Kidney (tissue), 14 donors: ENCODE data around the gene TSC22D1. TPM values are rescaled to one million over a fixed set of nuclear protein-coding genes. Genes with fewer than 3 reads are reported as not detected.

Experiments used
- DNase-seq, 5 donors: peaks; one replicate each; pipeline ENCODE4 v3.0.0-alpha.2; 2013 to 2020
- FAIRE-seq: peaks from 2 replicates; lab custom pipeline; 2012; peaks lifted over from hg19 to GRCh38; lab: Jason Lieb, UNC
- H3K27ac ChIP-seq, 2 donors: one replicate each; pipeline ENCODE4 v1.7.0; 2013; ENCODE audit warnings: low read depth in 2 of 2, low read length in 2 of 2, inconsistent platforms in 1 of 2
- H3K27me3 ChIP-seq: one replicate; pipeline ENCODE4 v1.7.1; 2013; ENCODE audit warnings: low read length, inconsistent platforms; ENCODE audit not compliant: control insufficient read depth, insufficient read depth
- H3K36me3 ChIP-seq, 3 donors: one replicate each; pipeline versions ENCODE4 v1.7.0 to v1.7.1; 2013; ENCODE audit warnings: low read length in 3 of 3, control low read depth in 1 of 3, inconsistent platforms in 1 of 3; ENCODE audit not compliant: insufficient read depth in 3 of 3, control insufficient read depth in 2 of 3
- H3K4me1 ChIP-seq, 3 donors: one replicate each; pipeline versions ENCODE4 v1.7.0 to v1.7.1; 2013; ENCODE audit warnings: low read length in 3 of 3, inconsistent platforms in 1 of 3, low read depth in 1 of 3; ENCODE audit not compliant: control insufficient read depth in 2 of 3, insufficient read depth in 2 of 3
- H3K4me3 ChIP-seq, 3 donors: one replicate each; pipeline versions ENCODE4 v1.7.0 to v1.8.1; 2013; ENCODE audit warnings: low read length in 3 of 3, control low read depth in 1 of 3, inconsistent platforms in 1 of 3
- H3K9ac ChIP-seq, 3 donors: one replicate each; pipeline versions ENCODE4 v1.7.0 to v1.7.1; 2013; ENCODE audit warnings: low read length in 3 of 3, control low read depth in 1 of 3, inconsistent platforms in 1 of 3
- H3K9me3 ChIP-seq, 3 donors: one replicate each; pipeline versions ENCODE4 v1.7.0 to v1.7.1; 2013; ENCODE audit warnings: low read length in 3 of 3, control low read depth in 1 of 3, inconsistent platforms in 1 of 3; ENCODE audit not compliant: control insufficient read depth in 2 of 3, insufficient read depth in 1 of 3
- intact Hi-C: fragments of 100-400 bp; cut with DNase I; formaldehyde crosslinking; loops from one replicate; pipeline ENCODE4 v1.11.1; 2022
- polyA plus RNA-seq: library from polyadenylated mRNA; stranded (reverse); fragments of 350-450 nt; fragmentation: Illumina TruSeq; extraction: RNeasy Lipid Tissue Mini Kit (QIAGEN cat#74804); gene quantifications from one replicate; pipeline ENCODE4 v1.2.3, GENCODE V29; 2014; ENCODE audit warnings: low read depth, low replicate concordance; ENCODE audit not compliant: insufficient read depth
- total RNA-seq: library from RNA; stranded (reverse); fragmentation: NEBNext Ultra II Directional; extraction: Animal tissue kit (Norgen Biotek cat#: 25700); gene quantifications from one replicate; pipeline ENCODE4 v1.2.1, GENCODE V29; 2021
- TF ChIP-seq, protein P1 (sequence below): IDR thresholded peaks from 3 replicates; pipeline ENCODE4 v1.5.1; 2012; ENCODE audit warnings: mild to moderate bottlenecking, moderate library complexity, borderline replicate concordance; ENCODE audit not compliant: insufficient read depth; ENCODE audit errors: extremely low read depth
- donor health status: control.
- donor health status: control.
- donor health status: control.
- donor health status: control.
- donor health status: control.
- donor health status: DM: yes; HTN: yes; CAD: no.
- donor health status: Normal renal cell carcinoma (clear cell type).

The TSC22D1 gene
- total and polyA plus RNA-seq, 2 donors from 2014 or later = 163 to 349 TPM

DNA sequence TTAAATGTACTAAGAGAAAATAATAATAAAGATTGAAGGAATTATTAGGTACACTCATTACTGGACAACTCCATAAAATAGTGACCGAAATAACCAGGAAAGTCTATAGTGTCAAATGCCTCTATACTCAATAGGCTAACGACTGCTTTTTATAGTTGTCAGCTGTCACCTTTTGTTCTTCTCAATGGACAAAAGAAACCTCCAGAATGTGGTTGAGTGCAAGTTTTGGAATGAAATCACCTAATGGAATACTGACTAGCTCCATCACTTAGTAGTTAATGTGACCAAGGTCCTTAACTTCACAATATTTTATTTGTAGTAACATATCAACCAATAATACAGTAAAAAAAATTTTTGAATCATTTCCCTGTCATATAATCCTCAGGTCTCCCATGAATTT, 18.1 kb downstream of the TSC22D1 start:
- Histone ChIP-seq H3K27me3 (no peaks in the 10 kb centered on the region), H3K4me3 (no peak overlapping the region), H3K27ac (no peak overlapping the region), H3K36me3 (no peaks in the 10 kb centered on the region), H3K9ac (no peak overlapping the region), H3K4me1 (peaks cover 0 to 2% (median 1%) of the 10 kb centered on the region in 3 donors), H3K9me3 (no peaks in the 10 kb centered on the region)
- intact Hi-C loops = no loop called here
- TF ChIP-seq, protein P1, sequence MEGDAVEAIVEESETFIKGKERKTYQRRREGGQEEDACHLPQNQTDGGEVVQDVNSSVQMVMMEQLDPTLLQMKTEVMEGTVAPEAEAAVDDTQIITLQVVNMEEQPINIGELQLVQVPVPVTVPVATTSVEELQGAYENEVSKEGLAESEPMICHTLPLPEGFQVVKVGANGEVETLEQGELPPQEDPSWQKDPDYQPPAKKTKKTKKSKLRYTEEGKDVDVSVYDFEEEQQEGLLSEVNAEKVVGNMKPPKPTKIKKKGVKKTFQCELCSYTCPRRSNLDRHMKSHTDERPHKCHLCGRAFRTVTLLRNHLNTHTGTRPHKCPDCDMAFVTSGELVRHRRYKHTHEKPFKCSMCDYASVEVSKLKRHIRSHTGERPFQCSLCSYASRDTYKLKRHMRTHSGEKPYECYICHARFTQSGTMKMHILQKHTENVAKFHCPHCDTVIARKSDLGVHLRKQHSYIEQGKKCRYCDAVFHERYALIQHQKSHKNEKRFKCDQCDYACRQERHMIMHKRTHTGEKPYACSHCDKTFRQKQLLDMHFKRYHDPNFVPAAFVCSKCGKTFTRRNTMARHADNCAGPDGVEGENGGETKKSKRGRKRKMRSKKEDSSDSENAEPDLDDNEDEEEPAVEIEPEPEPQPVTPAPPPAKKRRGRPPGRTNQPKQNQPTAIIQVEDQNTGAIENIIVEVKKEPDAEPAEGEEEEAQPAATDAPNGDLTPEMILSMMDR = no peak
- DNase-seq = no peak
- no peak for FAIRE-seq

DNA sequence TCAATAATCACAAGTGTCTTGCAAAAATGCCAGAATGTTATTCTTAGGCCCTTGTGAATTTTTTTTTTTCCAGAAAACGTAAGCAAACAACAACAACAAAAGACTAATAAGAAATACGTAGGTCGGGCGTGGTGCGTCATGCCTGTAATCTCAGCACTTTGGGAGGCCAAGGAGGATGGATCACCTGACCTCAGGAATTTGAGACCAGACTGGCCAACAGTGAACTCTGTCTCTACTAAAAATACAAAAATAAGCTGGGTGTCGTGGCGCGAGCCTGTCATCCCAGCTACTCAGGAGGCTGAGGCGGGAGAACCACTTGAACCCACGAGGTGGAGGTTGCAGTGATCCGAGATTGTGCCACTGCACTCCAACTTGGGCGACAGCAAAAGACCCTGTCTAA, 20.9 kb downstream of the TSC22D1 start:
- Histone ChIP-seq H3K9me3 (no peaks in the 10 kb centered on the region), H3K4me3 (no peak overlapping the region), H3K9ac (no peak overlapping the region), H3K27ac (no peak overlapping the region), H3K36me3 (no peaks in the 10 kb centered on the region), H3K27me3 (no peaks in the 10 kb centered on the region), H3K4me1 (no peaks in the 10 kb centered on the region)
- DNase-seq (no peak), FAIRE-seq (no peak)
- intact Hi-C loops = no loop called here
- TF ChIP-seq, protein P1 = no peak

DNA sequence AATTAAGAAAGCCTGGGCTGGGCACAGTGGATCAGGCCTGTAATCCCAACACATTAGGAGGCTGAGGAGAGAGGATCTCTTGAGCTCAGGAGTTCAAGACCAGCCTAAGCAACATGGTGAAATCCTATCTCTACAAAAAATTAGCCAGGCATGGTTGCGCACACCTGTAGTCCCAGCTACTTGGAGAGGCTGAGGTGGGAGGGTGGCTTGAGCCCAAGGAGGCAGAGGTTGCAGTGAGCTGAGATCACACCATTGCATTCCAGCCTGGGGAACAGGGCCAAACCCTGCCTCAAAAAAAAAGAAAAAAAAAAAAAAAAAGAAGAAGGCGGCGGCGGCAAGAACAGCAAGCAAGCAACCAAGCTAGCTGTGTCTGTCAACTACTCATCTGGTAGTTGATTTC, 26.7 kb downstream of the TSC22D1 start:
- DNase-seq (no peak), FAIRE-seq (no peak)
- no peak overlapping the region for H3K27ac ChIP-seq
- H3K36me3 ChIP-seq = no peaks in the 10 kb centered on the region
- TF ChIP-seq, protein P1 = no peak
- no peaks in the 10 kb centered on the region for H3K4me1 ChIP-seq
- no peaks in the 10 kb centered on the region for H3K27me3 ChIP-seq
- H3K9ac ChIP-seq = no peak overlapping the region
- H3K4me3 ChIP-seq = no peak overlapping the region
- no peaks in the 10 kb centered on the region for H3K9me3 ChIP-seq
- intact Hi-C loops = no loop called here

DNA sequence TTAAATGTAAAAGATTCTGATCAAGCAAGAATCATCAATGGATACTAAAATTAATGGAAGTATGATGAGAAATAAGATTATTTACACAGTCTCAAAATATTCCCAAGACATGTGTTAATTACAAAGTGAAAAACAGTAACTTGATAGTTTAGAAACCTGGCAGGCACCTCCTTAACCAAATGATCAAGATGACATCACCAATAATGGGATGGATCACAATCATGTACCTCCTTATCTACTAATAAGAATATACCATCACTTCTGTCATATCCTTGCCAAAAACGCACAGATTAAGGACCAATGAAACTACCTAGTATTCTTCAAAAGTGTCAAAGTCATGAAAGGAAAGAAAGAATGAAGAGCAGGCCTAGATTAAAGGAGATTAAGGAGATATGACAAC, 30.0 kb downstream of the TSC22D1 start:
- intact Hi-C loops = no loop called here
- peaks cover 0 to 7% (median 0%) of the 10 kb centered on the region in 3 donors for H3K4me1 ChIP-seq
- no peak overlapping the region for H3K4me3 ChIP-seq
- H3K9me3 ChIP-seq = no peaks in the 10 kb centered on the region
- H3K36me3 ChIP-seq = no peaks in the 10 kb centered on the region
- TF ChIP-seq, protein P1 = no peak
- no peak for FAIRE-seq
- no peak overlapping the region for H3K27ac ChIP-seq
- no peak for DNase-seq
- H3K9ac ChIP-seq = no peak overlapping the region
- H3K27me3 ChIP-seq = no peaks in the 10 kb centered on the region
